ENCODE measurements around the gene ST8SIA6. TPM values are rescaled to one million over a fixed set of nuclear protein-coding genes. Genes with fewer than 3 reads are reported as not detected.

ST8SIA6 gene
- total and polyA plus RNA-seq, 10 of the 15 experiments (the other 5 are each of a cell fraction or from before 2014, with no cell fraction given), result 0.22 TPM; not detected in 9

DNA sequence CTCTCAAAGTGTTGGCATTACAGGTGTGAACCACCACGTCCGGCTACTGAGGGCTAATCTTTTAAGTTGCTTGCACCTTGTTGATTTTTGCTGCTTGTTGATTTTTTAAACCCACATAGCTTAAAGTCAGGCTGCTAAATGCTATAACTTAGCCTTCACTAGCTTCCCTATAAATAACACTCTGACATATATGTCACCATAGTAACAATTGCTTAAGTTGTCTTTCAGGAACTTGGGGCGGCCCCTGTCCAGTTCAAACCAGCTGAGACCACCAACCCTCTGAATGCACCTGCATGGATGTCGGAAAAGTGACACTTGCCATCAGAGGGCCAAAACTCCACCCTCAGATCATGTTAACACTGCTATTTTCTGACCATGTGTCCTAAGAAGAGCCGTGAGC is 47.3 kb downstream of the ST8SIA6 start (continued):
- no peak for TF ChIP-seq SUZ12 (IDR thresholded peaks at IDR 0.05; ENCODE audit: unreplicated experiment)
- TF ChIP-seq CEBPB (IDR thresholded peaks at IDR 0.05; ENCODE audit: borderline replicate concordance in 1 of 2, low read depth in 2 of 2, low read length in 2 of 2), result no peak
- TF ChIP-seq SIN3A (IDR thresholded peaks at IDR 0.05; ENCODE audit: low read depth, low read length), result no peak
- no peak for TF ChIP-seq JUND (IDR thresholded peaks at IDR 0.05; ENCODE audit: low read depth, low read length)
- no peak for TF ChIP-seq NFXL1 (IDR thresholded peaks at IDR 0.05; ENCODE audit: borderline replicate concordance)
- no peak for TF ChIP-seq ZNF24 (IDR thresholded peaks at IDR 0.05)

DNA sequence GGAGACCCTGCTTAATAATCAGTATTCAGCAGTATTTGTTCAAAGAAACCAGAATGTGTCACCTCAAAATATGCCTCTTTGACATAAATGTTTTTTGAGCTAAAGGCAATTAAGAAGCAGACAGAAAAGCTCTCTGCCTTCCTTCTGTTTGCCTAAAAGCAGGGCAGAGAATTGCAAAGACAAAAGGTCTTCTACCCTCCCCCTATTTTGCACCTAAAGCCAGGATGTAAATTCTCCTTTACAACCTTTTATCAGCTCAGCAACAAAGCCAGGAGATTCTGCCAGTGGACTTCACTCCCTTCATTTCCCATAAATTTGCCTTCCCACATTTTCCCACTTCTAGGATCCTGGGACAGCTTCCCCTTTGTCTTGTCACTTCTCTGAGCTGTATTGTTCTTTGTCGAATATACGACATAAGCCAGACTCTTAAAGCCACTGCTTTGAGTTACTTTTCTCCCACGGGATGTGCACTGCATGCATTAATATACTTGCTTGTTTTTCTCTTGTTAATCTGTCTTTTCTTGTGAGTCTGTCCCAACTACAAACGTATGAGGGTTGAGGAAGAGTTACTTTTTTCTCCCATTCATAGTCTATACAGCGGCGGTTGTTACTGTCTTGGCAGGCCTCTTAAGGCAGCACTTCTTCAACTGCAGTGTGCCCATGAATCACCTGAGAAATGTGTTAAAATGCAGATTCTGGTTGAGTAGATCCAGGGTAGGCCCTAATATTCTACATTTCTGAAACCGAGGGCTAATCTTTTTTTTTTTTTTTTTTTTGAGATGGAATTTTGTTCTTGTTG is 48.2 kb downstream of the ST8SIA6 start:
- ChIA-PET SMC1A (ENCODE audit: uncharacterized antibody, unreplicated experiment) (interaction anchor here (1.2 to 1.3 kb wide), 2 partner anchors 26 to 36 kb away, joined by 3 read pairs; no protein-coding TSS in a partner anchor), POLR2A (interaction anchor here (0.6 kb wide), 1 partner anchor 1369 kb away, joined by 3 read pairs; no protein-coding TSS in a partner anchor), RAD21 (ENCODE audit: unreplicated experiment) (interaction anchor here (0.8 to 1.8 kb wide), 3 partner anchors 194 to 200 kb away, joined by 3 to 4 read pairs (median 4); no protein-coding TSS in a partner anchor), CTCF (interaction anchor here (0.7 to 3.9 kb wide), 5 partner anchors 19 to 337 kb away, joined by 3 to 56 read pairs (median 3); no protein-coding TSS in a partner anchor)
- Histone ChIP-seq H2AFZ (ENCODE audit: control insufficient read depth, low read depth, low read length) (no peak overlapping the region), H3K9ac (ENCODE audit: control insufficient read depth, insufficient read depth, low read length) (no peak overlapping the region), H3K36me3 (ENCODE audit: control insufficient read depth in 2 of 2, insufficient read depth in 2 of 2, low read length in 1 of 2) (no peaks in the 10 kb centered on the region), H3K4me3 (no peak overlapping the region), H3K4me2 (ENCODE audit: control insufficient read depth, insufficient read depth) (no peak overlapping the region), H3K9me3 (replicated peaks; ENCODE audit: control insufficient read depth, insufficient read depth, low read length) (no peaks in the 10 kb centered on the region), H3K27me3 (replicated peaks in 1 of 2; ENCODE audit: control insufficient read depth in 2 of 2, insufficient read depth in 2 of 2, low read length in 1 of 2) (no peaks in the 10 kb centered on the region), H3K4me1 (ENCODE audit: control insufficient read depth, insufficient read depth, low read length) (no peaks in the 10 kb centered on the region), H3K79me2 (ENCODE audit: control insufficient read depth, insufficient read depth, low read length) (no peaks in the 10 kb centered on the region), H4K20me1 (ENCODE audit: control insufficient read depth, insufficient read depth) (no peaks in the 10 kb centered on the region), H3K27ac (ENCODE audit: control insufficient read depth, insufficient read depth) (no peak overlapping the region)
- TF ChIP-seq SMC3 (IDR thresholded peaks at IDR 0.05; ENCODE audit: borderline replicate concordance, low read length) (no peak), POLR2A (IDR thresholded peaks at IDR 0.05; ENCODE audit: low read depth, low read length) (no peak), CEBPB (IDR thresholded peaks at IDR 0.05; ENCODE audit: borderline replicate concordance in 1 of 2, low read depth in 2 of 2, low read length in 2 of 2) (no peak), SREBF1 (IDR thresholded peaks at IDR 0.05; ENCODE audit: low read length) (no peak)
- ATAC-seq, result no peak
- intact Hi-C loops (cut with micrococcal nuclease; ENCODE audit: unreplicated experiment), result no loop called here
- FAIRE-seq, result no peak
- BruUV-seq (replicated peaks), result no TSS peak
- in situ Hi-C loops (cut with MboI), result no loop called here
- DNase-seq (ENCODE audit: low read depth, low spot score), result no peak
- WGBS (ENCODE audit: insufficient coverage, insufficient replicate concordance, low lambda C conversion rate, missing lambda C conversion rate), result 35% methylated on average over 7 of the region's 7 CpGs

Measured in GM12878 (cell line).